ENCODE results near the gene KRTAP3-3. TPM values are rescaled to one million over a fixed set of nuclear protein-coding genes. Genes with fewer than 3 reads are reported as not detected.

Gene KRTAP3-3
- total and polyA plus RNA-seq, 9 donors: not detected

GRCh38 chr17:40952661-40953060 is 41.3 kb downstream of the KRTAP3-3 start:
- Histone ChIP-seq H3K27ac (no peak overlapping the region), H3K4me3 (no peak overlapping the region), H3K9me3 (no peaks in the 10 kb centered on the region), H3K27me3 (no peaks in the 10 kb centered on the region), H3K4me1 (ENCODE audit: insufficient read depth) (peaks cover 2% of the 10 kb centered on the region), H3K36me3 (no peaks in the 10 kb centered on the region)
- intact Hi-C loops (cut with DNase I): no loop called here
- no peak for TF ChIP-seq CTCF (IDR thresholded peaks at IDR 0.05)
- TF ChIP-seq POLR2A (IDR thresholded peaks at IDR 0.05): no peak
- no peak for TF ChIP-seq EP300 (IDR thresholded peaks at IDR 0.05)
- 48 to 68% (median 51%) methylated on average over 1 of the region's 1 CpG for WGBS, 3 donors
- DNase-seq: no peak

- Histone ChIP-seq H3K27ac (no peak overlapping the region), H3K27me3 (no peaks in the 10 kb centered on the region), H3K4me3 (no peak overlapping the region), H3K36me3 (no peaks in the 10 kb centered on the region), H3K9me3 (no peaks in the 10 kb centered on the region), H3K4me1 (ENCODE audit: insufficient read depth) (peaks cover 2% of the 10 kb centered on the region)
- WGBS, 3 donors: 83 to 94% (median 90%) methylated on average over 2 of the region's 2 CpGs
- TF ChIP-seq POLR2A (IDR thresholded peaks at IDR 0.05) (no peak), EP300 (IDR thresholded peaks at IDR 0.05) (no peak), CTCF (IDR thresholded peaks at IDR 0.05) (no peak)
- no peak for DNase-seq
- intact Hi-C loops (cut with DNase I): no loop called here
Observed at GRCh38 chr17:40952154-40952553, 41.8 kb downstream of the KRTAP3-3 start.

GRCh38 chr17:40951011-40951622 is 42.8 kb downstream of the KRTAP3-3 start:
- H3K27me3 ChIP-seq: no peaks in the 10 kb centered on the region
- DNase-seq: no peak
- 94 to 98% (median 97%) methylated on average over 2 of the region's 2 CpGs for WGBS, 3 donors

GRCh38 chr17:40950176-40950575 is 43.8 kb downstream of the KRTAP3-3 start:
- no peaks in the 10 kb centered on the region for H3K9me3 ChIP-seq
- 27 to 36% (median 35%) methylated on average over 7 of the region's 7 CpGs for WGBS, 3 donors
- TF ChIP-seq POLR2A (IDR thresholded peaks at IDR 0.05): no peak
- no peak for TF ChIP-seq EP300 (IDR thresholded peaks at IDR 0.05)
- TF ChIP-seq CTCF (IDR thresholded peaks at IDR 0.05): no peak
- no peaks in the 10 kb centered on the region for H3K27me3 ChIP-seq
- peaks cover 2% of the 10 kb centered on the region for H3K4me1 ChIP-seq (ENCODE audit: insufficient read depth)
- intact Hi-C loops (cut with DNase I): no loop called here
- DNase-seq: no peak
- H3K36me3 ChIP-seq: no peaks in the 10 kb centered on the region
- H3K27ac ChIP-seq: no peak overlapping the region
- no peak overlapping the region for H3K4me3 ChIP-seq

More at GRCh38 chr17:40951011-40951622, 42.8 kb downstream of the KRTAP3-3 start:
- intact Hi-C loops (cut with DNase I): no loop called here
- Histone ChIP-seq H3K36me3 (no peaks in the 10 kb centered on the region), H3K4me3 (no peak overlapping the region), H3K27ac (no peak overlapping the region), H3K4me1 (ENCODE audit: insufficient read depth) (peaks cover 2% of the 10 kb centered on the region), H3K9me3 (no peaks in the 10 kb centered on the region)
- TF ChIP-seq POLR2A (IDR thresholded peaks at IDR 0.05): no peak

- no peak for DNase-seq
- WGBS, 3 donors: 2 to 19% (median 10%) methylated on average over 10 of the region's 10 CpGs
- Histone ChIP-seq H3K27me3 (no peaks in the 10 kb centered on the region), H3K27ac (no peak overlapping the region), H3K4me3 (no peak overlapping the region), H3K9me3 (no peaks in the 10 kb centered on the region), H3K36me3 (no peaks in the 10 kb centered on the region), H3K4me1 (ENCODE audit: insufficient read depth) (peaks cover 2% of the 10 kb centered on the region)
- no peak for TF ChIP-seq CTCF (IDR thresholded peaks at IDR 0.05)
- TF ChIP-seq EP300 (IDR thresholded peaks at IDR 0.05): no peak
- no peak for TF ChIP-seq POLR2A (IDR thresholded peaks at IDR 0.05)
- intact Hi-C loops (cut with DNase I): no loop called here
Observed at GRCh38 chr17:40949418-40949817, 44.5 kb downstream of the KRTAP3-3 start.
